Chondrocyte (in vitro differentiated cells): ENCODE data around the gene CCDC40. TPM values are rescaled to one million over a fixed set of nuclear protein-coding genes. Genes with fewer than 3 reads are reported as not detected.

Source experiments
- DNase-seq: peaks from one replicate; pipeline ENCODE4 v3.0.0; 2021; ENCODE audit warnings: mixed read lengths, low spot score
- H3K27ac Mint-ChIP-seq: one replicate; pipeline ENCODE4 v1.8.0; 2021; ENCODE audit warnings: mild to moderate bottlenecking, moderate library complexity, mixed read lengths; ENCODE audit not compliant: unreplicated experiment
- H3K27me3 Mint-ChIP-seq: 2 replicates; pipeline ENCODE4 v1.8.0; 2021; ENCODE audit warnings: low read depth, mixed read lengths
- H3K36me3 Mint-ChIP-seq: 2 replicates; pipeline ENCODE4 v1.8.0; 2021; ENCODE audit warnings: low read depth, mixed read lengths
- H3K4me1 Mint-ChIP-seq: 2 replicates; pipeline ENCODE4 v1.8.0; 2021; ENCODE audit warnings: low read depth, mild to moderate bottlenecking, mixed read lengths
- H3K4me3 Mint-ChIP-seq: one replicate; pipeline ENCODE4 v1.8.0; 2021; ENCODE audit warnings: mild to moderate bottlenecking, moderate library complexity, mixed read lengths; ENCODE audit not compliant: unreplicated experiment
- H3K9me3 Mint-ChIP-seq: 2 replicates; pipeline ENCODE4 v1.8.0; 2021; ENCODE audit warnings: low read depth, mixed read lengths
- CTCF ChIP-seq: fragments of 200-600 bp; sonication (generic); IDR thresholded peaks from 2 replicates; pipeline ENCODE4 v1.5.0; 2021; ENCODE audit warnings: antibody characterized with exemption, mild to moderate bottlenecking, moderate library complexity
- total RNA-seq: library from RNA; stranded (reverse); gene quantifications from 3 replicates; pipeline ENCODE4 v1.2.1, GENCODE V29; 2021

Gene CCDC40
- total RNA-seq, 1 donor from 2014 or later = 5.8 TPM

GRCh38 chr17:80018917-80019651, 17.4 kb upstream of the CCDC40 start:
- H3K27ac Mint-ChIP-seq = no peak overlapping the region

DNA sequence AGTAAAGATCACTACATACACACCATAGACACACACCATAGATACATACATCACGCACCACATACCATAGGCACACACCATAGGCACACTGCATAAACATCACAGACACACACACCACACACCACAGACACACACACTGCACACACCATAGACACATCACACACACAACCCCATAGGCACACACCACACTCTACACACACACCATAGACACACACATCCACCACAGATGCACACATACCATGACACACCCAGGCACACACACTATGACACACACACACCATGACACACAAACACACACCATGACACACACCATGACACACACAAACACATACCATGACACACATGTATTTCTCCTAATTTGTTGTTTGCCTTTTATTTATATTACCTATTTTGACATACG, 14.8 kb upstream of the CCDC40 start:
- H3K36me3 Mint-ChIP-seq = peaks cover 1% of the 10 kb centered on the region
- H3K4me3 Mint-ChIP-seq = no peak overlapping the region
- no peak for TF ChIP-seq CTCF
- no peak overlapping the region for H3K27ac Mint-ChIP-seq
- peaks cover 9% of the 10 kb centered on the region for H3K4me1 Mint-ChIP-seq
- no peak for DNase-seq
- H3K27me3 Mint-ChIP-seq = no peaks in the 10 kb centered on the region
- H3K9me3 Mint-ChIP-seq = no peaks in the 10 kb centered on the region

More at GRCh38 chr17:80018917-80019651, 17.4 kb upstream of the CCDC40 start:
- no peak for TF ChIP-seq CTCF
- Mint-ChIP-seq H3K4me3 (no peak overlapping the region), H3K9me3 (no peaks in the 10 kb centered on the region), H3K4me1 (no peaks in the 10 kb centered on the region), H3K36me3 (peaks cover 7% of the 10 kb centered on the region), H3K27me3 (no peaks in the 10 kb centered on the region)
- no peak for DNase-seq

DNA sequence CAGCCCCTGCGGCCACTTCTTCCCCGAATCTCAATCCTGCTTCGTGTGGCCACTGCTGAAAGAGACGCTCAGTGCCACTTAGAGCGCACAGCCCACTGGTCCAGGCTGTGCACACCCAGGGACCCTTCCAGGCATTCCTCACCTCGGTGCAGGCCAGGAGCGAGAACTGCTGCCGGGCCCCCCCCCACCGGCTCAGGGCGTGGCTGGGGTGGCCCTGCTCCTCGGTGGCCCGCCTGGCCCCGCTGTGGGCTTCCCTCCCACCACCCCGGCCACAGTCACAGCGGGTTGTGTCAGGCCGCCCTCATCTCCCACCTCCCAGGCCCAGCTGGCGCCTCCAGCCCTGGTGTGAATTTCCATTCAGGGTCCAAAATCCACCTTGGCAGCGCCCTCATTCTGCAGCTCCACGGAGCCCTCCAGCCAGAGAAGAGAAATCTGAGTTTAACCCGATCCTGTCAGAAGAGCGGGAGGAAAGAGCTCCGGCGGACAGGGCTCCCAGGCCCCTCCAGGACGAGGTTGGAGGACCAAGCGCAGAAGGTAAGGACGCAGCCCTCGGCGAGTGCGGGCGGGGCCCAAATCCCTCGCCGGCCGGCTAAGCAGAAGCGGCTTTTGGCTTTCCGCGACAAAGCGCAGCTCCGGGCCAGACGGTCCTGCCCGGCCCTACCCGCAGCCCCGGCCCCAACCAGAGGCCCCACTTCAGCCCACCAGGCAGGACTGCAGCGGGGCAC, 12.8 kb upstream of the CCDC40 start:
- H3K4me3 Mint-ChIP-seq = no peak overlapping the region
- H3K27ac Mint-ChIP-seq = no peak overlapping the region
- no peaks in the 10 kb centered on the region for H3K9me3 Mint-ChIP-seq
- H3K36me3 Mint-ChIP-seq = peaks cover 1% of the 10 kb centered on the region
- DNase-seq = no peak
- H3K27me3 Mint-ChIP-seq = no peaks in the 10 kb centered on the region
- TF ChIP-seq CTCF = no peak
- peaks cover 24% of the 10 kb centered on the region for H3K4me1 Mint-ChIP-seq

DNA sequence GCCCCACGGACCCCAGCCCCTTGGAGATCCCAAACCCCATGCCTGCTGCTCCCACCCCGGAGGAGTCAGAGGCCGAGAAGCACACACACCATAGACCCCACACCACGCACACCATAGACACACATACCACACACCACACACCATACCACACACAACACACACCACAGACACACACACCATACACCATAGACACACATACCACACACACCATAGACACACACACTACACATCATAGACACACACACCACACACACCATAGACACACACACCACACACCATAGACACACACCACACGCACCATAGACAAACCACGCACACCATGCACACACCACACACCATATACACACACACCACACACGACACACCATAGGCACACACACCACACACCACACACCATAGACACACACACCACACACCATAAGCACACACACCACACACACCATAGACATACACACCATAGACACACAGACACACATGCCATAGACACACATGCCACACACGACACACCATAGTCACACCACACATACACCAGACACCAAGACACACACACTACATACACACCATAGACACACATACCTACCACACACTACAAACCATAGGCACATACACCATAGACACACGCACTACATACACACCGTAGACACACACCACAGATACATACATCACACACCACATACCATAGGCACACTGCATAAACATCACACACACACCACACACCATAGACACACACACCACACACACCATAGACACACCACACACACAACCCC, 12.1 kb upstream of the CCDC40 start:
- peaks cover 1% of the 10 kb centered on the region for H3K36me3 Mint-ChIP-seq
- H3K27ac Mint-ChIP-seq = no peak overlapping the region
- DNase-seq = no peak
- H3K27me3 Mint-ChIP-seq = no peaks in the 10 kb centered on the region
- H3K4me3 Mint-ChIP-seq = no peak overlapping the region
- no peaks in the 10 kb centered on the region for H3K9me3 Mint-ChIP-seq
- H3K4me1 Mint-ChIP-seq = peaks cover 32% of the 10 kb centered on the region
- TF ChIP-seq CTCF = no peak

DNA sequence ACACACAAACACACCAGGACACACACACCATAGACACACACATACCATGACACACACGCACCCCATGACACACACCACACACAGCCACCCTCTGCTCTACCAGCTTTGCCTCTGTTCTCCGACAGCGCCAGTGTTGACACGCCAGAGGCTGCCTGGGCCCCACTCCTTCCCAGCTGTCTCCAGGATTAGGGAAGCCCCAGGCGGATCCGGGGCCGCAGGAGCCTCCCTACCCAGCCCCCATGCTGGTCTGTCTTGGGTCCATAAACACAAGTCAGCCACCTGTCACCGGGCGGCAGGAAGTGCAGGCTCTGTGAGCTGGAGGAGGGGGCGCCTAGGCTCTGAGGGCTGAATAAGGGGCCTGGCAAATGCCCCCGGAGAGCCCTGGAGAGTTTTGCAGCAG, 11.3 kb upstream of the CCDC40 start:
- H3K36me3 Mint-ChIP-seq = peaks cover 1% of the 10 kb centered on the region
- H3K9me3 Mint-ChIP-seq = no peaks in the 10 kb centered on the region
- no peak for DNase-seq
- H3K4me1 Mint-ChIP-seq = peaks cover 39% of the 10 kb centered on the region
- no peak overlapping the region for H3K4me3 Mint-ChIP-seq
- H3K27me3 Mint-ChIP-seq = no peaks in the 10 kb centered on the region
- no peak overlapping the region for H3K27ac Mint-ChIP-seq
- TF ChIP-seq CTCF = no peak
